GM23338 (cell line): ENCODE data around the gene WFDC10A.

Source experiments
- CTCF ChIP-seq, 2 experiments: fragments of 200-600 bp in 1 of 2; sonication (generic) in 1 of 2; conservative IDR thresholded peaks; 2 replicates each; pipeline versions ENCODE4 v1.5.1 to v1.6.1; 2016 to 2017; ENCODE audit warnings: antibody characterized with exemption in 2 of 2, low read depth in 2 of 2, mild to moderate bottlenecking in 2 of 2, moderate library complexity in 1 of 2
- EZH2phosphoT487 ChIP-seq: fragments of 200-600 bp; sonication (generic); IDR thresholded peaks from one replicate; pipeline ENCODE4 v1.8.1; 2018; ENCODE audit warnings: antibody characterized with exemption; ENCODE audit not compliant: unreplicated experiment

GRCh38 chr20:45581702-45582101 lies 47.8 kb upstream of the WFDC10A start:
- no peak for TF ChIP-seq EZH2phosphoT487
- TF ChIP-seq CTCF (conservative IDR thresholded peaks at IDR 0.05; ENCODE audit: low read depth in 2 of 2), result no peak
